SU-DHL-6 (cell line): ENCODE data around the gene MOGAT3.

Experiments
- H2AFZ ChIP-seq: fragments of 200-600 bp; sonication (generic); 2 replicates; pipeline ENCODE4 v1.6.1; 2014; ENCODE audit warnings: low read depth, mild to moderate bottlenecking, moderate library complexity, mixed read lengths, antibody characterized with exemption, low read length; ENCODE audit not compliant: severe bottlenecking
- H3F3A ChIP-seq: fragments of 200-600 bp; shearing (Covaris generic); 2 replicates; pipeline ENCODE4 v1.6.0; 2016; ENCODE audit warnings: antibody characterized with exemption, mild to moderate bottlenecking; ENCODE audit not compliant: insufficient read depth
- H3K27ac ChIP-seq: fragments of 200-600 bp; sonication (generic); 2 replicates; pipeline ENCODE4 v1.5.1; 2016; ENCODE audit warnings: low read depth, mild to moderate bottlenecking, low read length, moderate library complexity, mixed read lengths
- H3K27me3 ChIP-seq: fragments of 200-600 bp; sonication (generic), shearing (Covaris generic); 2 replicates; pipeline ENCODE4 v1.6.0; 2014; ENCODE audit warnings: mild to moderate bottlenecking, low read length
- H3K36me3 ChIP-seq: fragments of 200-600 bp; sonication (generic); 2 replicates; pipeline ENCODE4 v1.6.1; 2014; ENCODE audit warnings: mild to moderate bottlenecking, low read length, mixed read lengths
- H3K4me2 ChIP-seq: fragments of 300-600, 200-600 bp; shearing (Covaris generic), sonication (generic); 2 replicates; pipeline ENCODE4 v1.6.0; 2014; ENCODE audit warnings: low read length, low read depth, mild to moderate bottlenecking; ENCODE audit not compliant: poor library complexity, severe bottlenecking
- H3K4me3 ChIP-seq: fragments of 200-600 bp; sonication (generic); 2 replicates; pipeline ENCODE4 v1.5.1; 2014; ENCODE audit warnings: antibody characterized with exemption, low read length, mild to moderate bottlenecking, mixed read lengths; ENCODE audit not compliant: insufficient read depth, poor library complexity, severe bottlenecking
- H3K79me2 ChIP-seq: fragments of 200-600 bp; sonication (generic); 2 replicates; pipeline ENCODE4 v1.6.1; 2014; ENCODE audit warnings: mild to moderate bottlenecking, low read length, moderate library complexity; ENCODE audit not compliant: insufficient read depth
- H3K9ac ChIP-seq: fragments of 200-600 bp; sonication (generic); 2 replicates; pipeline ENCODE4 v1.7.0; 2014; ENCODE audit warnings: mild to moderate bottlenecking, low read length
- H3K9me2 ChIP-seq: fragments of 200-600 bp; sonication (generic); replicated peaks from 2 replicates; pipeline ENCODE4 v1.6.1; 2014; ENCODE audit warnings: low read length; ENCODE audit not compliant: insufficient read depth
- H3K9me3 ChIP-seq: fragments of 200-600 bp; sonication (generic); 2 replicates; pipeline ENCODE4 v1.6.1; 2014; ENCODE audit warnings: low read length, mixed read lengths; ENCODE audit not compliant: insufficient read depth
- H4K20me1 ChIP-seq: fragments of 200-600 bp; sonication (generic); 2 replicates; pipeline ENCODE4 v1.6.1; 2014; ENCODE audit warnings: low read depth, mild to moderate bottlenecking, antibody characterized with exemption, low read length, moderate library complexity, mixed read lengths
- EZH2phosphoT487 ChIP-seq: fragments of 200-600 bp; sonication (generic), shearing (Covaris generic); conservative IDR thresholded peaks from 2 replicates; pipeline ENCODE4 v1.6.1; 2018; ENCODE audit warnings: mild to moderate bottlenecking, antibody characterized with exemption, low read length, moderate library complexity, mixed read lengths
- TF ChIP-seq, protein P1 (sequence below): fragments of 200-600 bp; sonication (generic); IDR thresholded peaks from one replicate; pipeline ENCODE4 v1.5.1; 2017; ENCODE audit warnings: antibody characterized with exemption, mild to moderate bottlenecking, low read length, moderate library complexity; ENCODE audit not compliant: insufficient read depth, poor library complexity, severe bottlenecking

The MOGAT3 gene

DNA sequence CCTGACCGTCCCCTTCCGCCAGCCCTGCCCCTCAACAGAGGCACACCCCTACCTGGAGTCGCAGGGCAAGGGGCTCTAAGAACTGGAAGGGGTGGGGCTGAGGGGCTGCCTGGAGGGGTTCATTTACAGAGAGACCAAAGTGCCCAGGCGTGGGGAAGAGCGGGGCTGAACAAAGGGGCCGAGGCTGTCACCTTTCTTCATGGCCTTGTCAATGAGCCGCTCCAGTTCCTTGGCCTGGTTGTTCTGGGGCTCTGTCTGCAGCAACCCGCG, 39.0 kb upstream of the MOGAT3 start:
- Histone ChIP-seq H3K9me2 (no peaks in the 10 kb centered on the region), H3K79me2 (peaks cover 29% of the 10 kb centered on the region), H3K4me2 (no peak overlapping the region), H3K4me3 (no peak overlapping the region), H3K27me3 (no peaks in the 10 kb centered on the region), H3K36me3 (no peaks in the 10 kb centered on the region), H3K9ac (no peak overlapping the region), H4K20me1 (no peaks in the 10 kb centered on the region; the same call in 1 of the 2 replicates), H3K9me3 (no peaks in the 10 kb centered on the region), H3K27ac (no peak overlapping the region), H2AFZ (no peak overlapping the region), H3F3A (no peaks in the 10 kb centered on the region)
- TF ChIP-seq EZH2phosphoT487, result no peak
- TF ChIP-seq, protein P1, sequence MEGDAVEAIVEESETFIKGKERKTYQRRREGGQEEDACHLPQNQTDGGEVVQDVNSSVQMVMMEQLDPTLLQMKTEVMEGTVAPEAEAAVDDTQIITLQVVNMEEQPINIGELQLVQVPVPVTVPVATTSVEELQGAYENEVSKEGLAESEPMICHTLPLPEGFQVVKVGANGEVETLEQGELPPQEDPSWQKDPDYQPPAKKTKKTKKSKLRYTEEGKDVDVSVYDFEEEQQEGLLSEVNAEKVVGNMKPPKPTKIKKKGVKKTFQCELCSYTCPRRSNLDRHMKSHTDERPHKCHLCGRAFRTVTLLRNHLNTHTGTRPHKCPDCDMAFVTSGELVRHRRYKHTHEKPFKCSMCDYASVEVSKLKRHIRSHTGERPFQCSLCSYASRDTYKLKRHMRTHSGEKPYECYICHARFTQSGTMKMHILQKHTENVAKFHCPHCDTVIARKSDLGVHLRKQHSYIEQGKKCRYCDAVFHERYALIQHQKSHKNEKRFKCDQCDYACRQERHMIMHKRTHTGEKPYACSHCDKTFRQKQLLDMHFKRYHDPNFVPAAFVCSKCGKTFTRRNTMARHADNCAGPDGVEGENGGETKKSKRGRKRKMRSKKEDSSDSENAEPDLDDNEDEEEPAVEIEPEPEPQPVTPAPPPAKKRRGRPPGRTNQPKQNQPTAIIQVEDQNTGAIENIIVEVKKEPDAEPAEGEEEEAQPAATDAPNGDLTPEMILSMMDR, result no peak

DNA sequence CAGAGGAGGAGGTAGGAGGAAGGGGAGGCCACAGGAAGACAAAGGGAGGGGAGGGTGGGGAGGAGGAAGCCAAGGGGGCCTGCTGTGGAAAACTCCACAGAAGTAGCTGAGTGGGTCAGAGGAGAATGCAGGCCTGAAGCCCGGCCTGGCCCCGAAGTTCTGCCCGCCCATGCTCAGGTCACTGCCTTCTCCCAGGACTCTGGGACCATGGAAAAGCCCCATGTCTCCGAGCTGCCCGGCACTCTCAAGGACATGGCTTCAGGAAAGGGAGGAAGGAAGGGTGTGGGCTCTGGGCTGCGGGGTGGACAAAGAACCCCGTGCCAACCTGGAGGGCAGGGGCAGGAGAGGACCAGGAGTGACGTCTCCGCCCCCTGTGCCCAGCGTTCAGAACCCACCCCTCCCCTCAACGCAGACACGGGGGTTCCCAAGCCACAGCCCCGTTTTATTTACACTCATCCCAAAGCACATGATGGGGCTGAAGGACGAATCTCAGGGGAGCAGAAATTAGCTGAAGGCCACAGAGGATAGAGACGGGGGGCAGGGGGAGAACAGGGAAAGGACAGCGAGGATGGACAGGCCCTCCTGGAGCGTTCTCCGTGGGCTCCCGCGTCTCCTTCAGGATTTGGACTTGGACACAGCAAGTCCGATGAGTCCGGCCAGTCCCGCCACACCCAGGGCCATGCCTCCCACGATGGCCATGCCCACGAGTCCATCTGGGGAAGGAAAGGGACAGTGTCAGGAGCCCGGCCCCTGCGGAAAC, 38.5 kb upstream of the MOGAT3 start:
- no peaks in the 10 kb centered on the region for H3F3A ChIP-seq
- no peak overlapping the region for H3K4me2 ChIP-seq
- no peak overlapping the region for H3K4me3 ChIP-seq
- peaks cover 27% of the 10 kb centered on the region for H3K79me2 ChIP-seq
- TF ChIP-seq, protein P1, result no peak
- TF ChIP-seq EZH2phosphoT487, result no peak
- no peaks in the 10 kb centered on the region for H3K36me3 ChIP-seq
- H2AFZ ChIP-seq, result no peak overlapping the region
- no peaks in the 10 kb centered on the region; the same call in 1 of the 2 replicates for H4K20me1 ChIP-seq
- no peaks in the 10 kb centered on the region for H3K9me3 ChIP-seq
- no peaks in the 10 kb centered on the region for H3K27me3 ChIP-seq
- H3K9me2 ChIP-seq, result no peaks in the 10 kb centered on the region
- no peak overlapping the region for H3K27ac ChIP-seq
- no peak overlapping the region for H3K9ac ChIP-seq

DNA sequence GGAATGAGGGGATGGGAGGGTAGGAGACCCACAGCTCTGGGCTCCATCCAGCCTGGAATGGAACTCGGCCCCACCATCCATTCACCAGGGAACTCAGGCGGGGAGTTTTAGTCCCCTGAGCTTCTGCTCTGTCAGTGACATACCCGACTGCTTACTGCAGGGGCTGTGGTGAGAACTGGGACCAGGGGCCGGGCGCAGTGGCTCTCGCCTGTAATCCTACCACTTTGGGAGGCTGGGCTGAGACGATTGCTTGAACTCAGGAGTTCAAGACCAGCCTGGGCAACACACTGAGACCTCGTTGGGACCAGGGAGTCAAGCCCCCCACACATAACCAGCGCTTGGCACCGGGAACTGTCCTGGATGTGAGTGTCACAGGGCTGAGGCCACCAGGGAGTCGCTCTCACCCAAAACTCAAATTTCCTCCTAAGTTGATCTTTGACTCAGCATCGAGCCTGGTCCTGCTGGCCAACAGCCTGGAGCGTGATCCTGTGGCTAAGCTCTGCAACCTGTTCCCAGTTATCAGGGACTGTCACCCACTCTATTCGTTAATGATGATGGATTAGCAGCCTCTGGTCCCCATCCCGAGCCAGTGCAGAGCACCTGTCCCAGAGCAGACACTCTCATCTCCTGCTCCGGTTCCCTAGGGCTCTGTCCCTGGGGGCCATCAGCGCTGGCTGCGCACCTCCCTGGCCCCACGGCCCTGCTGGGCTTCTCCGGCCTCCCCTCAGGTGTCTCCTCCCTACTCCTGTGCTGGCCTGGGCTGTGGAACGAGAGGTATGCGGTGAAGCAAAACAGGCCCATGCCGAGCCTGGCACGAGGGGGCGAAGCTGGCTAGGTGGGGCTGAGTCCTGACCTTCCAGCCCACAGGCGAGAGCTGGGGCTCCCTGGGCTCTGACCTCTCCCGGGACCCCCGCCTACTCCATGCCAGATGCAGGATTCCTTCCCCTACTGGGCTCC, 37.7 kb upstream of the MOGAT3 start:
- H3K27ac ChIP-seq, result no peak overlapping the region
- H3K9me2 ChIP-seq, result no peaks in the 10 kb centered on the region
- H3K4me2 ChIP-seq, result no peak overlapping the region
- H3K79me2 ChIP-seq, result peaks cover 19% of the 10 kb centered on the region
- H4K20me1 ChIP-seq, result no peaks in the 10 kb centered on the region; the same call in 1 of the 2 replicates
- no peak for TF ChIP-seq EZH2phosphoT487
- TF ChIP-seq, protein P1, result no peak
- no peaks in the 10 kb centered on the region for H3K27me3 ChIP-seq
- H3F3A ChIP-seq, result no peaks in the 10 kb centered on the region
- H3K9me3 ChIP-seq, result no peaks in the 10 kb centered on the region
- no peak overlapping the region for H2AFZ ChIP-seq
- H3K36me3 ChIP-seq, result no peaks in the 10 kb centered on the region
- H3K9ac ChIP-seq, result no peak overlapping the region
- H3K4me3 ChIP-seq, result no peak overlapping the region
